GM20000 (cell line): ENCODE results near the gene SLC2A10.

ENCODE experiments used
- DNase-seq: peaks from one replicate; pipeline ENCODE4 v3.0.0; 2012; ENCODE audit warnings: low spot score
- CTCF ChIP-seq: IDR thresholded peaks from 2 replicates; pipeline ENCODE4 v1.5.1; 2012; ENCODE audit warnings: mild to moderate bottlenecking, control low read depth; ENCODE audit errors: extremely low read depth, missing control alignments

SLC2A10 gene

GRCh38 chr20:46775806-46776205, 66.4 kb downstream of the SLC2A10 start:
- no peak for DNase-seq
- no peak for TF ChIP-seq CTCF

- no peak for DNase-seq
- TF ChIP-seq CTCF: no peak
Measured at GRCh38 chr20:46777331-46777730, 67.9 kb downstream of the SLC2A10 start.

DNA sequence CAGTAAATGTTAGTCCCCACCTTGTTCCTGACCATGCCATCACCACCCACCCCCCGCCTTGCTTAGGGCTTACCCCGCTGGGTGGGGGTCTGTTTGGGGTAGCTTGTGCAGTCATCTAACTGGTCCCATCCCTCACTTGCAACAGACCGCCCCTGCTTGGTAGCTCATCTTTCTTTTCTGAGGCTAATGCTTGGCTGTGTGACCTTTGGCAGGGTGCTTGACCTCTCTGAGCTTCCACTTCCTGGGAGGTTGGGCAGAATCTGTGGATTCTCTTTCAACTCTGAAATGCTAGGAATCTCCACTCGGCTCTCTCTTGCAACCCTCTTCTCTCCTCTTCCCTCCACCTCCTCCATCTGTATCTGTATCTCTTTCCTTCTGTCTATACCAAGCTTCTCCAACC, 70.4 kb downstream of the SLC2A10 start:
- no peak for TF ChIP-seq CTCF
- no peak for DNase-seq

DNA sequence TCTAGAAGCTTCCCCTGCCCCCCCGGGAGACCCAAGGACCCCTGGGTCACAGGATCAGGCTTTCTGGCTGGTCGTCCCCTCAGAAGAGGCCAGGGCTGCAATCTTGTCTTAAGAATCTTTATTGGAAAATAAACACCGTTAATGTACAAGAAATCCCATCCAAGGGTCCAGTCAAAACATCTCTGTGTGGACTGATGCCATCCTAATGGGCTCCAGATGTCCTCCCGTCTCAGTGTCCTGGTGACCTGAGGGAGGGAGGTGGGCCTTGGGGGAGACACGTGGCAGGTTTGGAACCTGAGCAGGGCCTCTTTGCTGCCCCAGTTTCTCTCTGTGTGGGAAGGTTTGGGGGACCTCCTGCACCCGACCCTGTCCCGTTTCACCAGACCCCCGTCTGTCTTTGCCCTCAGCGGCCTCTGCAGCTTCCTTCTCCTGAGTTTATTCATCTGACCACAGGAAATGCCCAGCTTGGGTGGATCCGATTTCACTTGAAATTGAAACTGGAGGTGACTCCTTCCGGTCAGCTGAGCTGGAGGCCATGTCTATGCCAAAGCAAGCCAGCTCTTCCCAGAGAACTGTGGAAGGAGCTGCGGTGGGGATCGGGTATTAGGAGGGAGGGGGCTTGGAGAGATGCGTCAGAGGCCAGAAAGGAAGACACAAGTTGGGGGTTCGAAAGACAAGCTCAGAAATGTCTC, 75.1 kb downstream of the SLC2A10 start:
- DNase-seq: no peak
- TF ChIP-seq CTCF: no peak
